ENCODE results near the gene IVNS1ABP. TPM values are rescaled to one million over a fixed set of nuclear protein-coding genes. Genes with fewer than 3 reads are reported as not detected.

Gene IVNS1ABP
- total and polyA plus RNA-seq, 2 of the 13 experiments (the other 11 are each of a cell fraction or from before 2014, with no cell fraction given): 49.1 to 51.7 TPM

DNA sequence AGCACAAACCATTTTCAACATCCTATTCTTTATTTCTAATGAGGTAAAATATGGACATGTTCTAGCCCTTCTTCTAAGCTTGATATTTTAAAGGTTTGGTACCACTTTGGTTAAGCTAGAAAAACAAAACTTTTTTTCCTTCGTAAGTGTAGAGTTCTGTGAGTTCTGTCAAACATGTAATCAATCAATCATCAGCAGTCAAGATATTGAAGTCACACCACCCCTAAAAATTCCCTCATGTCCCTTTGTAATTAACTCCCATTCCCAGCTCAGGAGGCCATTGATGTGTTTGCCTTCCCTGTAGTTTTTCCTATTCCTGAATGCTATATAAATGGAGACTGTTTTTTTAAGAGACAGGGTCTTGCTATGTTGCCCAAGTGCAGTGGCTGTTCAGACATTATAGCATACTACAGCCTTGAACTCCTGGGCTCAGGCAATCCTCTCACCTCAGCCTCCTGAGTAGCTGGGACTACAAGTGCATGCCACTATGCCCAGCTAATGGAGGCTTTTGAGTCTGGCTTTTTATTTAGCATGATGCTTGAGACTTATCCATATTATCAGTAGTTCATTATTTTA, 23.0 kb downstream of the IVNS1ABP start:
- Histone ChIP-seq H3K4me1 (ENCODE audit: insufficient read depth, low read length) (peaks cover 10% of the 10 kb centered on the region; the same call in 1 of the 2 replicates), H3K79me2 (ENCODE audit: insufficient read depth, low read length) (no peaks in the 10 kb centered on the region), H3K9ac (ENCODE audit: insufficient read depth, low read depth, low read length) (no peak overlapping the region), H4K20me1 (ENCODE audit: insufficient read depth, low read length) (no peaks in the 10 kb centered on the region), H3K27ac (ENCODE audit: extremely low read length, insufficient read depth, low read length) (no peak overlapping the region), H3K4me2 (ENCODE audit: low read depth, low read length) (no peak overlapping the region), H3K27me3 (ENCODE audit: control insufficient read depth in 1 of 2, insufficient read depth in 2 of 2, low read length in 2 of 2) (no peaks in the 10 kb centered on the region), H3K4me3 (replicated peaks in 1 of 3; ENCODE audit: insufficient read depth in 1 of 3, low read depth in 2 of 3, low read length in 3 of 3) (no peak overlapping the region), H3K36me3 (replicated peaks in 1 of 2; ENCODE audit: control insufficient read depth in 1 of 2, insufficient read depth in 2 of 2, low read length in 2 of 2) (peaks cover 7 to 15% of the 10 kb centered on the region in 2 experiments), H3K9me3 (ENCODE audit: low read length) (no peaks in the 10 kb centered on the region), H2AFZ (ENCODE audit: low read length) (no peak overlapping the region)
- ChIA-PET CTCF (ENCODE audit: low intra/inter-chr PET ratio, low total read pairs) (no interaction called here), POLR2A (no interaction called here)
- ATAC-seq: no peak
- no peak for DNase-seq (ENCODE audit: low spot score)
- in situ Hi-C loops (cut with HindIII; ENCODE audit: extremely low pct_ligation_motif_present, low pct_unique_long_range_greater_than_20kb): no loop called here
- TF ChIP-seq RBM22 (optimal IDR thresholded peaks at IDR 0.05; ENCODE audit: low read length): peak; percentile 47
- TF ChIP-seq, protein P1, sequence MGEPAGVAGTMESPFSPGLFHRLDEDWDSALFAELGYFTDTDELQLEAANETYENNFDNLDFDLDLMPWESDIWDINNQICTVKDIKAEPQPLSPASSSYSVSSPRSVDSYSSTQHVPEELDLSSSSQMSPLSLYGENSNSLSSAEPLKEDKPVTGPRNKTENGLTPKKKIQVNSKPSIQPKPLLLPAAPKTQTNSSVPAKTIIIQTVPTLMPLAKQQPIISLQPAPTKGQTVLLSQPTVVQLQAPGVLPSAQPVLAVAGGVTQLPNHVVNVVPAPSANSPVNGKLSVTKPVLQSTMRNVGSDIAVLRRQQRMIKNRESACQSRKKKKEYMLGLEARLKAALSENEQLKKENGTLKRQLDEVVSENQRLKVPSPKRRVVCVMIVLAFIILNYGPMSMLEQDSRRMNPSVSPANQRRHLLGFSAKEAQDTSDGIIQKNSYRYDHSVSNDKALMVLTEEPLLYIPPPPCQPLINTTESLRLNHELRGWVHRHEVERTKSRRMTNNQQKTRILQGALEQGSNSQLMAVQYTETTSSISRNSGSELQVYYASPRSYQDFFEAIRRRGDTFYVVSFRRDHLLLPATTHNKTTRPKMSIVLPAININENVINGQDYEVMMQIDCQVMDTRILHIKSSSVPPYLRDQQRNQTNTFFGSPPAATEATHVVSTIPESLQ (CRISPR knock-in tag; conservative IDR thresholded peaks at IDR 0.05): no peak
- 97% methylated on average over 1 of the region's 1 CpG for WGBS (ENCODE audit: low lambda C conversion rate)
- no peak for FAIRE-seq
- intact Hi-C loops (cut with micrococcal nuclease; ENCODE audit: unreplicated experiment): no loop called here
- BruUV-seq (replicated peaks): no TSS peak

GRCh38 chr1:185292237-185292636, 24.8 kb downstream of the IVNS1ABP start:
- Histone ChIP-seq H3K27me3 (ENCODE audit: control insufficient read depth in 1 of 2, insufficient read depth in 2 of 2, low read length in 2 of 2) (no peaks in the 10 kb centered on the region), H2AFZ (ENCODE audit: low read length) (no peak overlapping the region), H3K9me3 (ENCODE audit: low read length) (no peaks in the 10 kb centered on the region), H3K9ac (ENCODE audit: insufficient read depth, low read depth, low read length) (no peak overlapping the region), H3K27ac (ENCODE audit: extremely low read length, insufficient read depth, low read length) (no peak overlapping the region), H3K36me3 (replicated peaks in 1 of 2; ENCODE audit: control insufficient read depth in 1 of 2, insufficient read depth in 2 of 2, low read length in 2 of 2) (peaks cover 0 to 5% of the 10 kb centered on the region in 2 experiments; a peak in 4 of 5 replicates), H3K4me2 (ENCODE audit: low read depth, low read length) (no peak overlapping the region), H3K4me1 (ENCODE audit: insufficient read depth, low read length) (peaks cover 10% of the 10 kb centered on the region; the same call in 1 of the 2 replicates), H4K20me1 (ENCODE audit: insufficient read depth, low read length) (no peaks in the 10 kb centered on the region), H3K79me2 (ENCODE audit: insufficient read depth, low read length) (no peaks in the 10 kb centered on the region), H3K4me3 (replicated peaks in 1 of 3; ENCODE audit: insufficient read depth in 1 of 3, low read depth in 2 of 3, low read length in 3 of 3) (no peak overlapping the region)
- no peak for FAIRE-seq
- TF ChIP-seq RAD51 (IDR thresholded peaks at IDR 0.05; ENCODE audit: borderline replicate concordance) (no peak), ZNF597 (CRISPR knock-in tag; IDR thresholded peaks at IDR 0.05) (no peak)
- DNase-seq (ENCODE audit: low spot score): no peak
- ChIA-PET POLR2A (no interaction called here), CTCF (ENCODE audit: low intra/inter-chr PET ratio, low total read pairs) (no interaction called here)
- intact Hi-C loops (cut with micrococcal nuclease; ENCODE audit: unreplicated experiment): no loop called here
- in situ Hi-C loops (cut with HindIII; ENCODE audit: extremely low pct_ligation_motif_present, low pct_unique_long_range_greater_than_20kb): no loop called here
- no peak for ATAC-seq
- BruUV-seq (replicated peaks): no TSS peak
- WGBS (ENCODE audit: low lambda C conversion rate): 97% methylated on average over 5 of the region's 5 CpGs

All from HepG2 (cell line).